SK-N-SH treated with all-trans-retinoic acid at 6 μM for 48 hours (cell line): Measurements from ENCODE around the gene RBPMS2.

Experiments used
- ARNTL ChIP-seq: fragments of 450-650 bp; formaldehyde crosslinking; IDR thresholded peaks from 2 replicates; pipeline ENCODE4 v1.5.0; 2020; ENCODE audit warnings: low read depth, mild to moderate bottlenecking, moderate library complexity, borderline replicate concordance
- ESRRG ChIP-seq: fragments of 250-450 bp; sonication (Bioruptor Pico); IDR thresholded peaks from 2 replicates; pipeline ENCODE4 v1.6.1; 2021; ENCODE audit warnings: mild to moderate bottlenecking
- ISL1 ChIP-seq: fragments of 250-450 bp; sonication (Bioruptor Pico); IDR thresholded peaks from 2 replicates; pipeline ENCODE4 v2.1.2; 2022; ENCODE audit warnings: mild to moderate bottlenecking, moderate library complexity
- SNAI2 ChIP-seq: fragments of 250-450 bp; sonication (Bioruptor Pico); IDR thresholded peaks from 2 replicates; pipeline ENCODE4 v1.5.0; 2020; ENCODE audit warnings: mild to moderate bottlenecking, moderate library complexity
- ZNF565 ChIP-seq: fragments of 450-650 bp; formaldehyde crosslinking; conservative IDR thresholded peaks from 2 replicates; pipeline ENCODE4 v1.5.0; 2020; ENCODE audit warnings: low read depth, mild to moderate bottlenecking, moderate library complexity
- ZNF8 ChIP-seq: fragments of 450-650 bp; formaldehyde crosslinking; IDR thresholded peaks from 2 replicates; pipeline ENCODE4 v1.5.0; 2020; ENCODE audit warnings: mild to moderate bottlenecking, moderate library complexity
- TF ChIP-seq, protein P1 (sequence below): fragments of 250-450 bp; sonication (Bioruptor Pico); IDR thresholded peaks from 2 replicates; pipeline ENCODE4 v1.8.0; 2020; ENCODE audit warnings: mild to moderate bottlenecking, moderate library complexity, borderline replicate concordance

- TF ChIP-seq, protein P1, sequence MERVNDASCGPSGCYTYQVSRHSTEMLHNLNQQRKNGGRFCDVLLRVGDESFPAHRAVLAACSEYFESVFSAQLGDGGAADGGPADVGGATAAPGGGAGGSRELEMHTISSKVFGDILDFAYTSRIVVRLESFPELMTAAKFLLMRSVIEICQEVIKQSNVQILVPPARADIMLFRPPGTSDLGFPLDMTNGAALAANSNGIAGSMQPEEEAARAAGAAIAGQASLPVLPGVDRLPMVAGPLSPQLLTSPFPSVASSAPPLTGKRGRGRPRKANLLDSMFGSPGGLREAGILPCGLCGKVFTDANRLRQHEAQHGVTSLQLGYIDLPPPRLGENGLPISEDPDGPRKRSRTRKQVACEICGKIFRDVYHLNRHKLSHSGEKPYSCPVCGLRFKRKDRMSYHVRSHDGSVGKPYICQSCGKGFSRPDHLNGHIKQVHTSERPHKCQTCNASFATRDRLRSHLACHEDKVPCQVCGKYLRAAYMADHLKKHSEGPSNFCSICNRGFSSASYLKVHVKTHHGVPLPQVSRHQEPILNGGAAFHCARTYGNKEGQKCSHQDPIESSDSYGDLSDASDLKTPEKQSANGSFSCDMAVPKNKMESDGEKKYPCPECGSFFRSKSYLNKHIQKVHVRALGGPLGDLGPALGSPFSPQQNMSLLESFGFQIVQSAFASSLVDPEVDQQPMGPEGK: no peak
- no peak for TF ChIP-seq ARNTL (CRISPR knock-in tag)
- TF ChIP-seq ZNF565 (CRISPR knock-in tag): no peak
- TF ChIP-seq ZNF8 (CRISPR knock-in tag): no peak
- no peak for TF ChIP-seq SNAI2 (CRISPR knock-in tag)
- TF ChIP-seq ESRRG (CRISPR knock-in tag): no peak
- TF ChIP-seq ISL1 (CRISPR knock-in tag): no peak
These were observed 58.3 kb downstream of the RBPMS2 start for GRCh38 chr15:64717130-64717529.
